OCI-LY7 (cell line): ENCODE measurements around the gene NKX2-1. TPM values are rescaled to one million over a fixed set of nuclear protein-coding genes. Genes with fewer than 3 reads are reported as not detected.

Experiments used
- BruUV-seq: library from RNA; stranded (reverse); fragments of 400-500 nt; replicated peaks from 2 replicates; lab custom pipeline; 2021; lab: Mats Ljungman, UMichigan
- CTCF ChIA-PET: fragments of 300-600 bp; sonication (Branson Sonifier 250); formaldehyde crosslinking; loops from one replicate; lab custom pipeline; 2022; ENCODE audit warnings: antibody characterized with exemption; ENCODE audit not compliant: unreplicated experiment; lab: Charles Lee
- POLR2A ChIA-PET: fragments of 300-600 bp; sonication (Branson Sonifier 250); formaldehyde crosslinking; loops from one replicate; lab custom pipeline; 2022; ENCODE audit warnings: antibody characterized with exemption; lab: Charles Lee
- DNase-seq: peaks from one replicate; pipeline ENCODE4 v3.0.0-alpha.2; 2015; ENCODE audit warnings: low spot score
- H2AFZ ChIP-seq: fragments of 200-600 bp; sonication (generic), shearing (Covaris generic); 2 replicates; pipeline ENCODE4 v1.6.1; 2014; ENCODE audit warnings: mild to moderate bottlenecking, antibody characterized with exemption, low read length, moderate library complexity
- H3K27ac ChIP-seq: fragments of 200-600 bp; sonication (generic); 2 replicates; pipeline ENCODE4 v1.5.1; 2014; ENCODE audit warnings: mixed run types, low read depth, mild to moderate bottlenecking, moderate library complexity, low read length, inconsistent platforms; ENCODE audit not compliant: poor library complexity, severe bottlenecking
- H3K36me3 ChIP-seq: fragments of 200-600 bp; sonication (generic); 2 replicates; pipeline ENCODE4 v1.6.1; 2014; ENCODE audit warnings: mild to moderate bottlenecking, antibody characterized with exemption, low read length, moderate library complexity, mixed read lengths; ENCODE audit not compliant: insufficient read depth
- H3K4me1 ChIP-seq: fragments of 200-600 bp; sonication (generic); 2 replicates; pipeline ENCODE4 v1.5.1; 2014; ENCODE audit warnings: mild to moderate bottlenecking, low read length; ENCODE audit not compliant: insufficient read depth, poor library complexity, severe bottlenecking
- H3K4me2 ChIP-seq: fragments of 200-600 bp; sonication (generic); 2 replicates; pipeline ENCODE4 v1.6.1; 2014; ENCODE audit warnings: mild to moderate bottlenecking, low read length
- H3K4me3 ChIP-seq: fragments of 200-600 bp; sonication (generic); 2 replicates; pipeline ENCODE4 v1.5.1; 2014; ENCODE audit warnings: mild to moderate bottlenecking, low read depth, low read length; ENCODE audit not compliant: poor library complexity, severe bottlenecking
- H3K79me2 ChIP-seq: fragments of 200-600 bp; sonication (generic); 2 replicates; pipeline ENCODE4 v1.6.1; 2016; ENCODE audit warnings: low read depth, mild to moderate bottlenecking, low read length, moderate library complexity, mixed read lengths; ENCODE audit not compliant: insufficient read depth
- H3K9me2 ChIP-seq: fragments of 200-600 bp; sonication (generic); 2 replicates; pipeline ENCODE4 v1.6.1; 2016; ENCODE audit warnings: mild to moderate bottlenecking, low read length, mixed read lengths; ENCODE audit not compliant: insufficient read depth
- H3K9me3 ChIP-seq: fragments of 200-600 bp; sonication (generic); 2 replicates; pipeline ENCODE4 v1.6.1; 2014; ENCODE audit warnings: mild to moderate bottlenecking, mixed run types, low read length, mixed read lengths
- H4K20me1 ChIP-seq: fragments of 200-600 bp; sonication (generic); 2 replicates; pipeline ENCODE4 v1.6.1; 2014; ENCODE audit warnings: mild to moderate bottlenecking, antibody characterized with exemption, low read length, moderate library complexity, mixed read lengths; ENCODE audit not compliant: insufficient read depth
- CTCF ChIP-seq: fragments of 200-600 bp; sonication (generic); conservative IDR thresholded peaks from 2 replicates; pipeline ENCODE4 v1.5.1; 2014; ENCODE audit warnings: mild to moderate bottlenecking, antibody characterized with exemption, low read length, moderate library complexity, mixed read lengths
- EZH2phosphoT487 ChIP-seq: fragments of 200-600 bp; sonication (generic); IDR thresholded peaks from 2 replicates; pipeline ENCODE4 v1.6.1; 2018; ENCODE audit warnings: low read depth, borderline replicate concordance, mild to moderate bottlenecking, mixed run types, antibody characterized with exemption, low read length, moderate library complexity, mixed read lengths
- intact Hi-C: fragments of 100-400 bp; cut with micrococcal nuclease; formaldehyde crosslinking; loops from one replicate; pipeline ENCODE4 v1.10.0; 2022; ENCODE audit not compliant: unreplicated experiment
- total RNA-seq, 2 experiments: library from RNA; depleted of rRNA in 1 of 2; stranded (reverse); fragments of >200 nt in 1 of 2; shearing (Covaris generic) in 1 of 2; gene quantifications; 2 replicates each; pipeline ENCODE4 v1.2.3, GENCODE V29; 2014 to 2022

Gene NKX2-1
- total RNA-seq, 2 experiments from 2014 or later: not detected

GRCh38 chr14:36474593-36474992 is 45.4 kb downstream of the NKX2-1 start:
- BruUV-seq: no TSS peak
- Histone ChIP-seq H3K4me3 (no peak overlapping the region), H3K4me1 (no peaks in the 10 kb centered on the region), H3K36me3 (no peaks in the 10 kb centered on the region), H3K79me2 (no peaks in the 10 kb centered on the region), H4K20me1 (no peaks in the 10 kb centered on the region), H3K9me2 (no peaks in the 10 kb centered on the region), H3K4me2 (no peak overlapping the region), H3K27ac (no peak overlapping the region), H3K9me3 (no peaks in the 10 kb centered on the region), H2AFZ (no peak overlapping the region)
- no peak for TF ChIP-seq CTCF
- TF ChIP-seq EZH2phosphoT487: no peak
- CTCF ChIA-PET: no interaction called here
- POLR2A ChIA-PET: no interaction called here
- no peak for DNase-seq
- intact Hi-C loops: no loop called here

- Histone ChIP-seq H3K27ac (no peak overlapping the region), H3K9me3 (no peaks in the 10 kb centered on the region), H3K79me2 (no peaks in the 10 kb centered on the region), H3K4me3 (no peak overlapping the region), H3K4me1 (no peaks in the 10 kb centered on the region), H4K20me1 (no peaks in the 10 kb centered on the region), H3K4me2 (no peak overlapping the region), H3K36me3 (no peaks in the 10 kb centered on the region), H3K9me2 (no peaks in the 10 kb centered on the region), H2AFZ (no peak overlapping the region)
- no peak for DNase-seq
- no TSS peak for BruUV-seq
- ChIA-PET CTCF (no interaction called here), POLR2A (interaction anchor here (0.7 kb wide), 1 partner anchor 8 kb away, joined by 3 read pairs; no protein-coding TSS in a partner anchor)
- intact Hi-C loops: no loop called here
- TF ChIP-seq CTCF: no peak
- TF ChIP-seq EZH2phosphoT487: no peak
These were observed 48.6 kb downstream of the NKX2-1 start for GRCh38 chr14:36471431-36471830.

GRCh38 chr14:36467332-36467731 is 52.7 kb downstream of the NKX2-1 start:
- no peaks in the 10 kb centered on the region for H3K9me3 ChIP-seq
- intact Hi-C loops: no loop called here
- H3K4me1 ChIP-seq: no peaks in the 10 kb centered on the region
- H3K9me2 ChIP-seq: no peaks in the 10 kb centered on the region
- no peak overlapping the region for H3K27ac ChIP-seq
- ChIA-PET CTCF (no interaction called here), POLR2A (interaction anchor here (0.6 kb wide), 1 partner anchor 653 kb away, joined by 3 read pairs; no protein-coding TSS in a partner anchor)
- no peaks in the 10 kb centered on the region for H4K20me1 ChIP-seq
- no peak overlapping the region for H2AFZ ChIP-seq
- no peak overlapping the region for H3K4me3 ChIP-seq
- BruUV-seq: no TSS peak
- TF ChIP-seq CTCF: no peak
- TF ChIP-seq EZH2phosphoT487: no peak
- H3K4me2 ChIP-seq: no peak overlapping the region
- no peaks in the 10 kb centered on the region for H3K36me3 ChIP-seq
- H3K79me2 ChIP-seq: no peaks in the 10 kb centered on the region
- no peak for DNase-seq

Other genes with a start within 250 kb of the NKX2-1 start
- 8.8 and 11.0 TPM in 2 replicates for gene MBIP, start 199.6 kb downstream of the NKX2-1 start, total RNA-seq (2014; rRNA removed; shearing (Covaris generic))
- 27.5 and 28.1 TPM in 2 replicates for gene MBIP, start 199.6 kb downstream of the NKX2-1 start, total RNA-seq (2022)
- not detected in 2 replicates for gene NKX2-8, start 62.4 kb upstream of the NKX2-1 start, total RNA-seq (2014; rRNA removed; shearing (Covaris generic))
- gene NKX2-8, start 62.4 kb upstream of the NKX2-1 start, total RNA-seq (2022): not detected in 2 replicates
- 1.4 and 2.3 TPM in 2 replicates for gene PAX9, start 141.6 kb upstream of the NKX2-1 start, total RNA-seq (2014; rRNA removed; shearing (Covaris generic))
- gene PAX9, start 141.6 kb upstream of the NKX2-1 start, total RNA-seq (2022): 4.4 and 5.3 TPM in 2 replicates